ENCODE data around the gene GBP4.

Gene GBP4

DNA sequence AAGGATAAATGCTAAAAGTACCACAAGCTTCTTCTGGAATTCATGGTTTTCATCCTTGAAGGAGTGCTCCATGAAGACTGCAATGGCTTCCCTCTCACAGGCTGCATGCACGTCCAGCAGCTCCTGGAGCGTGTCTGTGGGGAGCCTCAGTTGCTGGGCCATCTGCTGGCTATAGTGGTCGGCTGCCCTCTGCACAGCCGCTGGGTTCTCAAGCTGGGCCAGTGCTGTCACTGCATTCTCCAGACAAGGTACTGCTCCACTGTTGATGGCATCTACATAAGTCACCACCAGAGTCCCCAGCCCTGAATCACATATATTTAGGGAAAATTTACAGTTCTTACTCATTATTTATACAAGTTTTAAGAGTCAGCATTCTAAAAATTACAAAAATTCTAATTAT is 8.7 kb downstream of the GBP4 start:
- no peak overlapping the region for H2AFZ ChIP-seq
- H3K27ac ChIP-seq: no peak overlapping the region
- TF ChIP-seq, protein P1, sequence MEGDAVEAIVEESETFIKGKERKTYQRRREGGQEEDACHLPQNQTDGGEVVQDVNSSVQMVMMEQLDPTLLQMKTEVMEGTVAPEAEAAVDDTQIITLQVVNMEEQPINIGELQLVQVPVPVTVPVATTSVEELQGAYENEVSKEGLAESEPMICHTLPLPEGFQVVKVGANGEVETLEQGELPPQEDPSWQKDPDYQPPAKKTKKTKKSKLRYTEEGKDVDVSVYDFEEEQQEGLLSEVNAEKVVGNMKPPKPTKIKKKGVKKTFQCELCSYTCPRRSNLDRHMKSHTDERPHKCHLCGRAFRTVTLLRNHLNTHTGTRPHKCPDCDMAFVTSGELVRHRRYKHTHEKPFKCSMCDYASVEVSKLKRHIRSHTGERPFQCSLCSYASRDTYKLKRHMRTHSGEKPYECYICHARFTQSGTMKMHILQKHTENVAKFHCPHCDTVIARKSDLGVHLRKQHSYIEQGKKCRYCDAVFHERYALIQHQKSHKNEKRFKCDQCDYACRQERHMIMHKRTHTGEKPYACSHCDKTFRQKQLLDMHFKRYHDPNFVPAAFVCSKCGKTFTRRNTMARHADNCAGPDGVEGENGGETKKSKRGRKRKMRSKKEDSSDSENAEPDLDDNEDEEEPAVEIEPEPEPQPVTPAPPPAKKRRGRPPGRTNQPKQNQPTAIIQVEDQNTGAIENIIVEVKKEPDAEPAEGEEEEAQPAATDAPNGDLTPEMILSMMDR (IDR thresholded peaks at IDR 0.05): no peak
- H3K36me3 ChIP-seq (ENCODE audit: control insufficient read depth, insufficient read depth, low read length): no peaks in the 10 kb centered on the region
- no peaks in the 10 kb centered on the region for H3K4me1 ChIP-seq
- no peak overlapping the region for H3K4me2 ChIP-seq (ENCODE audit: low read length)
- no peak overlapping the region for H3K4me3 ChIP-seq (ENCODE audit: low read depth, low read length)
- no peaks in the 10 kb centered on the region for H3K27me3 ChIP-seq (ENCODE audit: control insufficient read depth, insufficient read depth, low read length)
- no peaks in the 10 kb centered on the region for H3K9me3 ChIP-seq (ENCODE audit: control insufficient read depth, low read length)
- no peaks in the 10 kb centered on the region for H3K79me2 ChIP-seq
- H3K9ac ChIP-seq: no peak overlapping the region

DNA sequence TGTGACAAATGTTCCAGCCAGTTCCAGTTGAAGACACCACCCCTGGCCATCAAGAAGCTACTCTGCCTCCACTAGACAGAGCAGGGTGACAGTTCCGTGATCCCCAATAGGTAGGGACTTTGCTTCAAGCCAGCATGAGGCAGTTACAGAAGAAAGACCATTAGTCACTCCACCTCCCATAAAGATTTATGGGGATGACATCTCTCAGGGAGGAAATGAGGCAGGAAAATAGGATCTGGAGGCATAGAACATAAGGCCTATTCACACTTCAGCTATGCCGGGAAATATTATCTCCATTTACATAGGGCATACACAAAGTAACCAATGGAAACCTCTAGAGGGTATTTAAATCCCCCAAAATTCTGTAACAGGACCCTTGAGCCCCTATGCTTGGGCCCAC is 19.4 kb downstream of the GBP4 start:
- Histone ChIP-seq H2AFZ (no peak overlapping the region), H3K27me3 (ENCODE audit: control insufficient read depth, insufficient read depth, low read length) (no peaks in the 10 kb centered on the region), H3K9me3 (ENCODE audit: control insufficient read depth, low read length) (no peaks in the 10 kb centered on the region), H3K27ac (no peak overlapping the region), H3K9ac (no peak overlapping the region), H3K4me1 (no peaks in the 10 kb centered on the region), H3K4me2 (ENCODE audit: low read length) (no peak overlapping the region), H3K79me2 (no peaks in the 10 kb centered on the region), H3K36me3 (ENCODE audit: control insufficient read depth, insufficient read depth, low read length) (no peaks in the 10 kb centered on the region), H3K4me3 (ENCODE audit: low read depth, low read length) (no peak overlapping the region)
- TF ChIP-seq, protein P1 (IDR thresholded peaks at IDR 0.05): no peak

DNA sequence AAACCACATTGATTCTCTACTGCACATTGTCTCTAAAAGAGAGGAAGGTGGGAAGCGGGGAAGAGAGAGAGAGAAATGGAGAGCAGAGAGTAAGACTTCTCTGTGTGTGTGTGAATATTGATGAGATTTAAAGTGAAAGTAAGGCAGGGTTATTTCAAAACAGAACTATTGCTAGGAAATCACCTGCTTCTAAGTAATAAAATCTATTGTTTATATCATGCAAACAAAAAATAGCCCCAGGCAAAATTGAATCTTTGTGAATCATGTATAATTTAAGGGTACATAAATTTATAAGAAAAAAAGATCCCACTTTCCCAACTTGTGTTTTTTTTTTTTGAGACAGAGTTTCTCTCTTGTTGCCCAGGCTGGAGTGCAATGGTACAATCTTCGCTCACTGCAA is 21.8 kb downstream of the GBP4 start:
- Histone ChIP-seq H3K4me3 (ENCODE audit: low read depth, low read length) (no peak overlapping the region), H3K79me2 (no peaks in the 10 kb centered on the region), H2AFZ (peak overlapping the region; percentile 62), H3K9ac (no peak overlapping the region), H3K27ac (no peak overlapping the region), H3K36me3 (ENCODE audit: control insufficient read depth, insufficient read depth, low read length) (no peaks in the 10 kb centered on the region), H3K27me3 (ENCODE audit: control insufficient read depth, insufficient read depth, low read length) (no peaks in the 10 kb centered on the region), H3K4me2 (ENCODE audit: low read length) (no peak overlapping the region), H3K9me3 (ENCODE audit: control insufficient read depth, low read length) (no peaks in the 10 kb centered on the region), H3K4me1 (no peaks in the 10 kb centered on the region)
- TF ChIP-seq, protein P1 (IDR thresholded peaks at IDR 0.05): no peak

DNA sequence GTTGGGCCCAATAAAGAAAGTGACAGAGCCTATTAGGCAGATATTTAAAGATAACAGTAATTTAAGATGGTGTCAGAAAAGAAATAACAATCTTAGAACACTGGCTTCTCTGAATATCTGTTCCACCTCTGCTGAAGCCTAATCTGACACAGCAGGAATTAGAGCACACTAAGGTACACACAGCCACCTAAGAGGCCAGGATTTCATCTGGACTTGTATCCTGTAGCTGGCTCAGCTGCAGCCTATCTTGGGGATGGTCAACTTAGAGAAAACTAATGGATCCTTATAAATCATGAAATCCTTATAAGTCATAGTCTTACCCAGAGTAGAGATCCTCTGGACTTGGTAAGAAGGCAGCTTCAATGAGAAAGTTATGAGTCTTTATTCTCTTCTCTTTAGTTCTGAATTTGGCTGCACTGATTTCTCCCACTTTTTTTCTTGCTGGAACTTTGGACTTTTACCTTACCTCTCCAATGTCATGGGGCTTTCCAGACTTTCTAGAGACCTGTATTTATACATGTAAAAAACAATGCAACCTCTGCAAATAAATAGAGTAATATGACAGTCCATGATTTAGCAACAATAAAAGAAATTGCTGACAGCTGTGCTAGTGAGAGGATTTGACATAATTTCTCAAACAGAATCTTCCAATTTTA is 23.0 kb downstream of the GBP4 start, which contains the start of gene GBP7:
GBP7 (minus strand) TSS at position 403 of the 656 bp plus-strand sequence. CDS start 4,068 bp downstream, outside the sequence.
- H3K4me2 ChIP-seq (ENCODE audit: low read length): no peak within 1 kb of the TSS
- no peak within 1 kb of the TSS for H3K4me3 ChIP-seq (ENCODE audit: low read depth, low read length)
- H3K4me1 ChIP-seq: no peaks in the 10 kb centered on the region

More for the DNA sequence above, 23.0 kb downstream of the GBP4 start, which contains the start of gene GBP7:
- H3K27ac ChIP-seq: no peak within 1 kb of the TSS
- H3K27me3 ChIP-seq (ENCODE audit: control insufficient read depth, insufficient read depth, low read length): no peaks in the 10 kb centered on the region
- H3K36me3 ChIP-seq (ENCODE audit: control insufficient read depth, insufficient read depth, low read length): no peaks in the 10 kb centered on the region
- H2AFZ ChIP-seq: peak within 1 kb of the TSS; percentile 62
- H3K79me2 ChIP-seq: no peaks in the 10 kb centered on the region
- no peaks in the 10 kb centered on the region for H3K9me3 ChIP-seq (ENCODE audit: control insufficient read depth, low read length)
- TF ChIP-seq, protein P1 (IDR thresholded peaks at IDR 0.05): no peak
- H3K9ac ChIP-seq: no peak within 1 kb of the TSS
